GM12878 (cell line): Measurements from ENCODE around the gene CLN6.

Source experiments
- EGR1 ChIP-seq, 2 experiments: IDR thresholded peaks; 1 replicate in 1 of 2; 2 replicates in 1 of 2; pipeline ENCODE4 v1.6.1; 2011 to 2012; ENCODE audit warnings: low read depth in 2 of 2, low read length in 2 of 2, borderline replicate concordance in 1 of 2, mild to moderate bottlenecking in 1 of 2, moderate library complexity in 1 of 2
- MAX ChIP-seq: IDR thresholded peaks from 2 replicates; pipeline ENCODE4 v1.6.1; 2012; ENCODE audit warnings: low read depth, low read length, improper control_type of control experiment

GRCh38 chr15:68224546-68225250, 4.8 kb downstream of the CLN6 start:
- TF ChIP-seq MAX = no peak
- TF ChIP-seq EGR1 (IDR thresholded peaks at IDR 0.05; ENCODE audit: borderline replicate concordance in 1 of 2, low read depth in 2 of 2, low read length in 2 of 2) = no peak
